HEK293T (cell line): ENCODE results near the gene CFAP157.

Experiments
- CTCF ChIA-PET: fragments of 350-600 bp; formaldehyde crosslinking; extraction: SDS; loops from one replicate; lab custom pipeline; 2021; ENCODE audit warnings: antibody characterized with exemption, inconsistent platforms; lab: Yijun Ruan, JAX
- POLR2A ChIA-PET: fragments of 350-600 bp; formaldehyde crosslinking; extraction: SDS; loops from one replicate; lab custom pipeline; 2020; ENCODE audit warnings: antibody characterized with exemption, inconsistent platforms; lab: Yijun Ruan, JAX
- DNase-seq: peaks from one replicate; pipeline ENCODE4 v3.0.0; 2012; ENCODE audit warnings: mixed read lengths; ENCODE audit errors: extremely low spot score
- ARNT ChIP-seq: fragments of 450-650 bp; IDR thresholded peaks from 2 replicates; pipeline ENCODE4 v1.6.1; 2017; ENCODE audit warnings: mild to moderate bottlenecking
- BHLHE40 ChIP-seq: fragments of 450-650 bp; IDR thresholded peaks from 2 replicates; pipeline ENCODE4 v1.6.1; 2016; ENCODE audit warnings: mild to moderate bottlenecking, moderate library complexity, borderline replicate concordance
- CTBP1 ChIP-seq: fragments of 450-650 bp; IDR thresholded peaks from 2 replicates; pipeline ENCODE4 v1.6.1; 2016; ENCODE audit warnings: borderline replicate concordance
- ELF4 ChIP-seq: fragments of 450-650 bp; IDR thresholded peaks from 2 replicates; pipeline ENCODE4 v1.6.1; 2017; ENCODE audit warnings: antibody characterized with exemption
- FOXA1 ChIP-seq: fragments of 450-650 bp; IDR thresholded peaks from 2 replicates; pipeline ENCODE4 v1.6.1; 2016; ENCODE audit warnings: mild to moderate bottlenecking
- FOXK2 ChIP-seq: fragments of 450-650 bp; IDR thresholded peaks from 2 replicates; pipeline ENCODE4 v1.6.1; 2016; ENCODE audit warnings: mild to moderate bottlenecking
- FOXM1 ChIP-seq: fragments of 450-650 bp; IDR thresholded peaks from 2 replicates; pipeline ENCODE4 v1.6.1; 2017; ENCODE audit warnings: mild to moderate bottlenecking, borderline replicate concordance
- L3MBTL2 ChIP-seq: fragments of 450-650 bp; conservative IDR thresholded peaks from 2 replicates; pipeline ENCODE4 v1.6.1; 2016; ENCODE audit warnings: mild to moderate bottlenecking
- LEF1 ChIP-seq: fragments of 450-650 bp; IDR thresholded peaks from 2 replicates; pipeline ENCODE4 v1.6.1; 2017; ENCODE audit warnings: mild to moderate bottlenecking, borderline replicate concordance
- NFRKB ChIP-seq: fragments of 450-650 bp; IDR thresholded peaks from 2 replicates; pipeline ENCODE4 v1.6.1; 2016; ENCODE audit warnings: mild to moderate bottlenecking, moderate library complexity
- PKNOX1 ChIP-seq: fragments of 450-650 bp; IDR thresholded peaks from 2 replicates; pipeline ENCODE4 v1.6.1; 2016
- SP1 ChIP-seq: fragments of 450-650 bp; IDR thresholded peaks from 2 replicates; pipeline ENCODE4 v1.6.1; 2017
- SUZ12 ChIP-seq: fragments of 450-650 bp; IDR thresholded peaks from 2 replicates; pipeline ENCODE4 v1.6.1; 2016; ENCODE audit warnings: mild to moderate bottlenecking
- TARDBP ChIP-seq: fragments of 450-650 bp; IDR thresholded peaks from 2 replicates; pipeline ENCODE4 v1.6.1; 2016
- ZNF384 ChIP-seq: fragments of 450-650 bp; IDR thresholded peaks from 2 replicates; pipeline ENCODE4 v1.6.1; 2016

The CFAP157 gene

DNA sequence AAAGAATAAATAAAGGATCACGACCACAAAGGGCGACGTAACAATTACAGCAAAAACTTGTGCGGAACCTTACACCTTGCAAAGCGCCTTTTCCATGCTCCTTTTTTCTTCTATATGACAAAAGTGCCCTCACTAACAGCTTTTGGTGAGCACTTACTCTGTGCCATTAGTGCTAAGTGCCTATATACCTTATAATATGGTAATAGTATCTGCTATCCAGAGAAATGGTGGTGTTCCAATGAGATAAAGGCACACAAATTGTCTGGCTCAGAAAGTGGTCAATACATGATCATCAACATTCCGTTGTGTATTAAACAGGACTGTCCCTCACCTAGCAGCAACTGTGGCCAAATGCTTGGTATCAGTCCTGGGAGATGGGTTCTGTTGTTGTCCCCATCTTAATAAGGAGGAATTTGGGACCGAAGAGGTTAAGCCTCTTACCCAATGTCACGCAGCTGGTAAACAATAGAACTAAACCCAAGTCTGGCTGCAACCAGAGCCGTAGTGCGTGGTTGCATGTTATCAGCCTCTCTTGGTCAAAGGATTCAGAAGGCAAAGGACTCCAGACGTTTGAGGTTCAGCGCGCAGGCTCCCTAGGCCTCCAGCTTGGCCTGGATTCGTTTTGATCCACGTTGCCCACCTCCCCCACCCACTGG, 28.9 kb downstream of the CFAP157 start:
- DNase-seq: no peak
- ChIA-PET CTCF (interaction anchor here (0.7 to 2.7 kb wide), 6 partner anchors 36 to 193 kb away, joined by 3 to 14 read pairs (median 7); no protein-coding TSS in a partner anchor), POLR2A (interaction anchor here (0.7 to 1.5 kb wide), 13 partner anchors 9 to 232 kb away, joined by 3 to 9 read pairs (median 4); partner anchors contain the start of genes CDK9 and PTRH1)
- TF ChIP-seq ZNF384 (no peak), L3MBTL2 (no peak), FOXK2 (no peak), LEF1 (no peak), TARDBP (no peak), SP1 (no peak), CTBP1 (no peak), SUZ12 (no peak), ARNT (no peak)

DNA sequence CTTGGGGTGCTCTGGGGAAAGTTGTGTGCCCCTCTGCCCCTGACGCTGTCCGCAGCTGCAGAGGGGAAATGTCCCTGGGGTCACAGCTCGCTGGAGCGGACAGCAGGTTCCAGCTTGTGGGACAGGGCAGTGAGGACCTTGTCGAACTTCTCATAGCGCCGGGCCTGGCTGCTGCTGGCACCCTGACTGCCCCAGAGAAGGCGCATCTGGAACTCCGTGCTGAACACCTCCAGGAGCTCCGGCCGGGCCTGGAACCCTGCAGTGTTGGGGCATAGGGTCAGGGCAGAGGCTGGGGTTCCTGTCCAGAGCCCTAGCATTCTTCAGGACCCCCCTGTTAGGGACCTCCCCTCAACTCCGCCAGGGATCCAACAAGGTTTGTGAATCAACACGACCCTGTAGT, 31.9 kb downstream of the CFAP157 start:
- DNase-seq: no peak
- ChIA-PET CTCF (interaction anchor here (0.6 kb wide), 1 partner anchor 205 kb away, joined by 3 read pairs; no protein-coding TSS in a partner anchor), POLR2A (no interaction called here)
- no peak for TF ChIP-seq LEF1
- TF ChIP-seq FOXA1: no peak

- TF ChIP-seq ZNF384 (no peak), NFRKB (no peak), ELF4 (no peak), FOXM1 (no peak)
- ChIA-PET CTCF (no interaction called here), POLR2A (interaction anchor here (1.2 kb wide), 2 partner anchors 28 to 45 kb away, joined by 3 read pairs; partner anchors contain the start of gene CDK9)
- DNase-seq: no peak
These were observed 33.0 kb downstream of the CFAP157 start for GRCh38 chr9:127739614-127740330.

GRCh38 chr9:127741831-127742434, 35.1 kb downstream of the CFAP157 start:
- ChIA-PET CTCF (no interaction called here), POLR2A (interaction anchor here (1.8 kb wide), 1 partner anchor 44 kb away, joined by 5 read pairs; the partner anchor contains the start of gene CDK9)
- TF ChIP-seq TARDBP: no peak
- TF ChIP-seq PKNOX1: peak; percentile 72
- DNase-seq: peak; percentile 53

- DNase-seq: peak; percentile 67
- ChIA-PET POLR2A (interaction anchor here (1.8 kb wide), 1 partner anchor 43 kb away, joined by 5 read pairs; the partner anchor contains the start of gene CDK9), CTCF (interaction anchor here (1.4 kb wide), 1 partner anchor 42 kb away, joined by 3 read pairs; no protein-coding TSS in a partner anchor)
- TF ChIP-seq LEF1 (no peak), PKNOX1 (peak; percentile 91), ELF4 (no peak)
These were observed 35.8 kb downstream of the CFAP157 start for GRCh38 chr9:127742435-127743088.

DNA sequence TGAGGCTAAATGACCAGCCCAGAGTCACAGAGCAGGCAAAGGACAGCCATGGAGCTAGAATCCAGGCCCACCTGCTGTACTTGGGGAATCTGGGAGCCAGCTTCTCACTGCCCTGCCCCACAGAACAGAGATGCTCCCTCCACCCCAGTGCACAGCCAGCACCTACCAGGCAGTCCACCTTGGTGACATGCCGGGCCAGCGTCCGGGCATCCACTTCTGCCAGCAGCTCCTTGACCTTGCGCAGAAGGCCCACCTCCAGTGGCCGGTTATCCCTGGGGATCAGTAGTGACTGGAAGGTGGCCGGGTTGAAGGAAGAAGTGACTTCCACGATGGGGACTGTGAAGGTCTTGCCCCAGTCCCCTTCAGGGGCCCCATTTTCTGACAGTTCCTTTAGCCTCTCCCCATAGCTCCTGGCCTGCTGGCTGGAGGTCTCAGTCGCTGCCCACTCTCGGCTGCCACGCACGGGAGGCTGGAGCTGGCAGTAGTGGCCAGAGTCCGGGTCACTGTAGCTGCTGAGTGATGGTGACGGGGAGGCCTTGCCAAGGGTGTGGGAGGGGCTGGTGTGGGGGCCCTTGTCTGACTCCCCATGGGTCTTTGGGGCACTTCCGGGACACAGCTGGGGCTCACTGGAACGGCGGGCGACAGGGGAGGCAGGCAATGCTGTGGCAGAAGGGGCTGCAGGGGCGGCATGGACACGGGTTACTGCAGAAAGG, 37.8 kb downstream of the CFAP157 start:
- DNase-seq: no peak
- TF ChIP-seq ARNT (no peak), BHLHE40 (no peak), FOXA1 (no peak), PKNOX1 (no peak), SP1 (no peak), SUZ12 (no peak)
- ChIA-PET CTCF (interaction anchor here (1.5 kb wide), 1 partner anchor 177 kb away, joined by 4 read pairs; no protein-coding TSS in a partner anchor), POLR2A (interaction anchor here (0.6 to 1.5 kb wide), 2 partner anchors 9 to 566 kb away, joined by 3 to 4 read pairs; partner anchors contain the start of gene TOR2A)
